IMR-90 (cell line): Measurements from ENCODE around the gene SH3D21. TPM values are rescaled to one million over a fixed set of nuclear protein-coding genes. Genes with fewer than 3 reads are reported as not detected.

Experiments
- ATAC-seq: fragments of 200-7000 bp; cut with Tn5 transposase; 2 replicates; pipeline ENCODE4 v1.9.1; 2020; ENCODE audit warnings: low read depth, mild to moderate bottlenecking, moderate library complexity
- BruUV-seq: library from RNA; stranded (reverse); fragments of 400-500 nt; replicated peaks from 2 replicates; lab custom pipeline; 2021; lab: Mats Ljungman, UMichigan
- CTCF ChIA-PET: fragments of 300-600 bp; formaldehyde crosslinking; extraction: SDS; loops from one replicate; lab custom pipeline; 2021; ENCODE audit warnings: antibody characterized with exemption; lab: Yijun Ruan, JAX
- POLR2A ChIA-PET: fragments of 300-600 bp; sonication (Branson Sonifier 250); formaldehyde crosslinking; loops from one replicate; lab custom pipeline; 2022; ENCODE audit warnings: antibody characterized with exemption; ENCODE audit not compliant: unreplicated experiment; lab: Charles Lee
- DNase-seq: peaks from one replicate; pipeline ENCODE4 v3.0.0; 2013
- H2AFZ ChIP-seq: replicated peaks from 2 replicates; pipeline ENCODE3; 2013; ENCODE audit warnings: low read length, mild to moderate bottlenecking; ENCODE audit not compliant: poor library complexity
- H2AK5ac ChIP-seq: 2 replicates; pipeline ENCODE4 v1.6.1; 2013; ENCODE audit warnings: low read depth, low read length, inconsistent platforms
- H2AK9ac ChIP-seq: replicated peaks from 2 replicates; pipeline ENCODE3; 2013; ENCODE audit warnings: mild to moderate bottlenecking, low read depth, low read length, moderate library complexity; ENCODE audit not compliant: poor library complexity
- H2BK120ac ChIP-seq: 2 replicates; pipeline ENCODE4 v1.6.1; 2013; ENCODE audit warnings: low read depth, low read length, inconsistent platforms
- H2BK15ac ChIP-seq: 3 replicates; pipeline ENCODE4 v1.6.1; 2013; ENCODE audit warnings: low read depth, low read length, inconsistent platforms
- H2BK20ac ChIP-seq: 2 replicates; pipeline ENCODE4 v1.6.1; 2013; ENCODE audit warnings: low read depth, mild to moderate bottlenecking, inconsistent platforms, low read length, moderate library complexity
- H2BK5ac ChIP-seq: 2 replicates; pipeline ENCODE4 v1.6.1; 2013; ENCODE audit warnings: mild to moderate bottlenecking, low read depth, low read length, inconsistent platforms; ENCODE audit not compliant: poor library complexity, severe bottlenecking
- H3K14ac ChIP-seq: replicated peaks from 2 replicates; pipeline ENCODE4 v1.6.1; 2013; ENCODE audit warnings: low read depth, low read length, inconsistent platforms
- H3K18ac ChIP-seq: 2 replicates; pipeline ENCODE4 v1.6.1; 2013; ENCODE audit warnings: low read depth, low read length, control low read depth
- H3K23ac ChIP-seq: 2 replicates; pipeline ENCODE4 v1.6.1; 2013; ENCODE audit warnings: low read depth, low read length, inconsistent platforms
- H3K27ac ChIP-seq: 2 replicates; pipeline ENCODE4 v1.5.1; 2013; ENCODE audit warnings: mild to moderate bottlenecking, control low read depth, low read length; ENCODE audit not compliant: insufficient read depth
- H3K27me3 ChIP-seq: 2 replicates; pipeline ENCODE4 v1.6.1; 2013; ENCODE audit warnings: low read length; ENCODE audit not compliant: control insufficient read depth, insufficient read depth
- H3K36me3 ChIP-seq: 2 replicates; pipeline ENCODE4 v1.6.1; 2013; ENCODE audit warnings: low read length, mixed read lengths; ENCODE audit not compliant: control insufficient read depth, insufficient read depth
- H3K4ac ChIP-seq: 2 replicates; pipeline ENCODE4 v1.6.1; 2013; ENCODE audit warnings: low read depth, low read length, inconsistent platforms
- H3K4me1 ChIP-seq: 2 replicates; pipeline ENCODE4 v1.6.1; 2013; ENCODE audit warnings: low read length, mixed read lengths; ENCODE audit not compliant: control insufficient read depth, insufficient read depth
- H3K4me2 ChIP-seq: 2 replicates; pipeline ENCODE4 v1.6.1; 2013; ENCODE audit warnings: low read depth, mild to moderate bottlenecking, control low read depth, low read length, moderate library complexity
- H3K4me3 ChIP-seq: 2 replicates; pipeline ENCODE4 v1.5.1; 2013; ENCODE audit warnings: low read depth, mild to moderate bottlenecking, control low read depth, low read length, moderate library complexity; ENCODE audit not compliant: insufficient read depth
- H3K56ac ChIP-seq: 2 replicates; pipeline ENCODE4 v1.6.1; 2013; ENCODE audit warnings: low read length, inconsistent platforms; ENCODE audit not compliant: insufficient read depth; ENCODE audit errors: extremely low read depth
- H3K79me1 ChIP-seq, 2 experiments: 2 replicates each; pipeline ENCODE4 v1.6.1; 2013; ENCODE audit warnings: low read length in 2 of 2, inconsistent platforms in 1 of 2, low read depth in 1 of 2
- H3K9ac ChIP-seq: 2 replicates; pipeline ENCODE4 v1.6.1; 2013; ENCODE audit warnings: low read depth, low read length, control low read depth
- H3K9me1 ChIP-seq: 2 replicates; pipeline ENCODE4 v1.6.1; 2013; ENCODE audit warnings: low read length, inconsistent platforms; ENCODE audit not compliant: insufficient read depth
- H3K9me3 ChIP-seq: 2 replicates; pipeline ENCODE4 v1.6.1; 2013; ENCODE audit warnings: low read length; ENCODE audit not compliant: control insufficient read depth, insufficient read depth
- H4K20me1 ChIP-seq: 2 replicates; pipeline ENCODE4 v1.6.1; 2013; ENCODE audit warnings: low read length, inconsistent platforms; ENCODE audit not compliant: insufficient read depth
- H4K5ac ChIP-seq: 2 replicates; pipeline ENCODE4 v1.6.1; 2013; ENCODE audit warnings: mild to moderate bottlenecking, low read depth, low read length, control low read depth
- H4K8ac ChIP-seq, 2 experiments: 2 replicates each; pipeline ENCODE4 v1.6.1; 2013; ENCODE audit warnings: low read depth in 2 of 2, low read length in 2 of 2, control low read depth in 1 of 2, inconsistent platforms in 1 of 2
- H4K91ac ChIP-seq: 2 replicates; pipeline ENCODE4 v1.6.1; 2013; ENCODE audit warnings: low read depth, low read length, inconsistent platforms; ENCODE audit not compliant: insufficient read depth
- MXI1 ChIP-seq: IDR thresholded peaks from 2 replicates; pipeline ENCODE4 v1.6.1; 2012; ENCODE audit warnings: low read depth, mild to moderate bottlenecking, low read length, moderate library complexity, borderline replicate concordance
- WGBS, 2 experiments: methylation state at CpG; one replicate each; pipeline versions ENCODE4 v1.1.5 to v1.1.7; 2013; ENCODE audit warnings: missing lambda C conversion rate in 2 of 2; ENCODE audit not compliant: insufficient read length in 1 of 2; ENCODE audit errors: extremely low coverage in 2 of 2; 5-methylcytosine and 5-hydroxymethylcytosine counted together
- dilution Hi-C: fragments of 300-500 bp; cut with HindIII; formaldehyde crosslinking; loops from one replicate; pipeline ENCODE4 v1.14.3; 2018; ENCODE audit warnings: low sequenced_read_pairs; ENCODE audit not compliant: unreplicated experiment
- in situ Hi-C: fragments of 300-500 bp; cut with MboI; formaldehyde crosslinking; loops from 3 replicates; pipeline ENCODE4 v1.14.3; 2019; ENCODE audit warnings: low sequenced_read_pairs, inconsistent platforms, mixed read lengths
- intact Hi-C: fragments of 100-400 bp; cut with micrococcal nuclease; formaldehyde crosslinking; loops from 2 replicates; pipeline ENCODE4 v1.10.0; 2022
- polyA plus RNA-seq, 3 experiments: library from polyadenylated mRNA; depleted of rRNA; stranded (reverse); fragments of >200 nt; gene quantifications; 2 replicates each; pipeline ENCODE4 v1.2.3, GENCODE V29; 2012; ENCODE audit warnings: low replicate concordance in 1 of 3
- total RNA-seq: library from RNA; depleted of rRNA; stranded (reverse); fragments of >200 nt; gene quantifications from 2 replicates; pipeline ENCODE4 v1.2.3, GENCODE V29; 2012

Gene SH3D21
- total and polyA plus RNA-seq, 2 of the 4 experiments (the other 2 are of a cell fraction) = 1.8 to 11.9 TPM

DNA sequence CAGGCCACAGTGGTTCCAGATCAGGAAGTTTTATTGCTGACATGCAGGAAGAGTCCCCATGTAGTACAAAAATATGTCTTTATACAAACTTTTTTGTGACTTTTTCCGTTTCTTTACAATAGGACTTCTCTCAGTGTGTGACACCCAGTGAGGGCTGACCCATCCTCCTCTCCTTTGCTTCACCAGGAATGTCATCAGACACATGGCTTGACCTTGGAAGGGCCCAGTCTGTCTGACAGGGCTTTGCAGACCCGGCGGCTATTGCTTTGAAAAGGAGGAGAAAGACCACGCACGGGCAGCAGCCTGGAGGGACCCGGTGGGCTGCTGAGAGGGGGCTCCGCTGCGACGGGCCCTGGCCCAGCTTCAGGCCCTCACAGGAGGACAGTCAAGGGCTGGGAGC lies 33.4 kb downstream of the SH3D21 start:
- in situ Hi-C loops = loop anchor here (5.0 kb wide), 1 partner anchor 83 kb away; no protein-coding TSS in a partner anchor
- Histone ChIP-seq H4K5ac (no peak overlapping the region), H3K18ac (no peak overlapping the region), H3K4ac (no peak overlapping the region), H3K27ac (no peak overlapping the region), H2AK9ac (no peak overlapping the region), H3K36me3 (peaks cover 41% of the 10 kb centered on the region), H4K8ac (no peak overlapping the region), H4K91ac (no peak overlapping the region), H3K27me3 (no peaks in the 10 kb centered on the region), H3K4me3 (no peak overlapping the region), H4K20me1 (no peaks in the 10 kb centered on the region), H2BK20ac (no peak overlapping the region), H2AFZ (no peak overlapping the region), H3K23ac (no peak overlapping the region), H2BK15ac (no peak overlapping the region), H3K9ac (no peak overlapping the region), H3K9me3 (no peaks in the 10 kb centered on the region), H2BK120ac (no peak overlapping the region), H3K56ac (no peak overlapping the region), H3K14ac (no peak overlapping the region), H3K4me2 (no peak overlapping the region), H3K4me1 (peaks cover 12% of the 10 kb centered on the region), H2AK5ac (no peak overlapping the region), H3K79me1 (peaks cover 0 to 16% of the 10 kb centered on the region in 2 experiments; a peak in 1 of 4 replicates), H2BK5ac (no peak overlapping the region), H3K9me1 (peaks cover 8% of the 10 kb centered on the region; the same call in 1 of the 2 replicates)
- no CpG with 5 or more reads among the region's 9 CpGs for WGBS, 2 experiments
- ChIA-PET POLR2A (no interaction called here), CTCF (no interaction called here)
- intact Hi-C loops = no loop called here
- BruUV-seq = no TSS peak
- ATAC-seq = no peak
- dilution Hi-C loops = no loop called here
- TF ChIP-seq MXI1 = no peak
- no peak for DNase-seq
